ENCODE results near the gene SULT1C3. TPM values are rescaled to one million over a fixed set of nuclear protein-coding genes. Genes with fewer than 3 reads are reported as not detected.

SULT1C3 gene
- total and polyA plus RNA-seq, 2 of the 13 experiments (the other 11 are each of a cell fraction or from before 2014, with no cell fraction given) = not detected

DNA sequence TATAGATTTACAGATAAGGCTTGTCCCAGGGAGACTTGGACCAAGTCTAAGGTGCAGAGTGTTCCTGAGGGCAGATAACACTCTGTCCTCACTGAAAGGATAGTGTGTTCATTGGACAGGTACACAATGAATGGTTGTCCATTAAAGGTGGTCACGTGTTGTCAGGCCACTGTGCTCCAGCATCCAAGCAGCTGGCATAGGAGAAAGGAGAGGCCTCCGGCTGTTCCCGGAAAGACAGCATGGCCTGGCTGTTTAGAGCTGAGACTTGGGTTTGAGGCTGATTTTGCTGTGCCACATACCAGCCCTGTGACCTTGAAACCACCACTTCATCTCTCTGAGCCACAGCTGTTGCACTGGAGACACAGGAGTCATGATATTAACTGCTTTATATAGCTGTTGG lies 19.6 kb upstream of the SULT1C3 start:
- H3K9ac ChIP-seq (ENCODE audit: insufficient read depth, low read depth, low read length) = no peak overlapping the region
- H3K4me1 ChIP-seq (ENCODE audit: insufficient read depth, low read length) = peaks cover 22% of the 10 kb centered on the region
- H4K20me1 ChIP-seq (ENCODE audit: insufficient read depth, low read length) = no peaks in the 10 kb centered on the region
- H3K36me3 ChIP-seq (replicated peaks in 1 of 2; ENCODE audit: control insufficient read depth in 1 of 2, insufficient read depth in 2 of 2, low read length in 2 of 2) = no peaks in the 10 kb centered on the region
- in situ Hi-C loops (cut with HindIII; ENCODE audit: extremely low pct_ligation_motif_present, low pct_unique_long_range_greater_than_20kb) = loop anchor here (25.0 kb wide), 1 partner anchor 367 kb away; no protein-coding TSS in a partner anchor
- no TSS peak for BruUV-seq (replicated peaks)
- H2AFZ ChIP-seq (ENCODE audit: low read length) = no peak overlapping the region
- intact Hi-C loops (cut with micrococcal nuclease; ENCODE audit: unreplicated experiment) = no loop called here
- TF ChIP-seq ZNF510 (CRISPR knock-in tag; IDR thresholded peaks at IDR 0.05; ENCODE audit: low read depth) (0 out of 2 replicates have a peak, but pooled peaks have one; percentile 16), HOXA3 (CRISPR knock-in tag; IDR thresholded peaks at IDR 0.05) (no peak), ZNF224 (CRISPR knock-in tag; IDR thresholded peaks at IDR 0.05) (no peak), HOXA5 (CRISPR knock-in tag; IDR thresholded peaks at IDR 0.05) (no peak), SUZ12 (IDR thresholded peaks at IDR 0.05; ENCODE audit: low read depth, low read length) (no peak)
- TF ChIP-seq, protein P1, sequence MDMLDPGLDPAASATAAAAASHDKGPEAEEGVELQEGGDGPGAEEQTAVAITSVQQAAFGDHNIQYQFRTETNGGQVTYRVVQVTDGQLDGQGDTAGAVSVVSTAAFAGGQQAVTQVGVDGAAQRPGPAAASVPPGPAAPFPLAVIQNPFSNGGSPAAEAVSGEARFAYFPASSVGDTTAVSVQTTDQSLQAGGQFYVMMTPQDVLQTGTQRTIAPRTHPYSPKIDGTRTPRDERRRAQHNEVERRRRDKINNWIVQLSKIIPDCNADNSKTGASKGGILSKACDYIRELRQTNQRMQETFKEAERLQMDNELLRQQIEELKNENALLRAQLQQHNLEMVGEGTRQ (IDR thresholded peaks at IDR 0.05; ENCODE audit: low read depth, low read length) = peak; percentile 30; the same call in 1 of the 2 replicates
- TF ChIP-seq, protein P1 (CRISPR knock-in tag; IDR thresholded peaks at IDR 0.05; ENCODE audit: borderline replicate concordance) = no peak
- TF ChIP-seq, protein P2, sequence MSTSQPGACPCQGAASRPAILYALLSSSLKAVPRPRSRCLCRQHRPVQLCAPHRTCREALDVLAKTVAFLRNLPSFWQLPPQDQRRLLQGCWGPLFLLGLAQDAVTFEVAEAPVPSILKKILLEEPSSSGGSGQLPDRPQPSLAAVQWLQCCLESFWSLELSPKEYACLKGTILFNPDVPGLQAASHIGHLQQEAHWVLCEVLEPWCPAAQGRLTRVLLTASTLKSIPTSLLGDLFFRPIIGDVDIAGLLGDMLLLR (CRISPR knock-in tag; IDR thresholded peaks at IDR 0.05) = no peak
- TF ChIP-seq, protein P3, sequence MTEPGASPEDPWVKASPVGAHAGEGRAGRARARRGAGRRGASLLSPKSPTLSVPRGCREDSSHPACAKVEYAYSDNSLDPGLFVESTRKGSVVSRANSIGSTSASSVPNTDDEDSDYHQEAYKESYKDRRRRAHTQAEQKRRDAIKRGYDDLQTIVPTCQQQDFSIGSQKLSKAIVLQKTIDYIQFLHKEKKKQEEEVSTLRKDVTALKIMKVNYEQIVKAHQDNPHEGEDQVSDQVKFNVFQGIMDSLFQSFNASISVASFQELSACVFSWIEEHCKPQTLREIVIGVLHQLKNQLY (CRISPR knock-in tag; IDR thresholded peaks at IDR 0.05) = no peak
- H3K4me3 ChIP-seq (replicated peaks in 1 of 3; ENCODE audit: insufficient read depth in 1 of 3, low read depth in 2 of 3, low read length in 3 of 3) = no peak overlapping the region
- CTCF ChIA-PET (ENCODE audit: low intra/inter-chr PET ratio, low total read pairs) = no interaction called here
- peaks cover 15% of the 10 kb centered on the region for H3K9me3 ChIP-seq (ENCODE audit: low read length)
- FAIRE-seq = no peak
- H3K27ac ChIP-seq (ENCODE audit: extremely low read length, insufficient read depth, low read length) = no peak overlapping the region
- no peak overlapping the region for H3K4me2 ChIP-seq (ENCODE audit: low read depth, low read length)
- WGBS (ENCODE audit: low lambda C conversion rate) = 84% methylated on average over 3 of the region's 3 CpGs
- no peak for ATAC-seq
- no peaks in the 10 kb centered on the region for H3K27me3 ChIP-seq (ENCODE audit: control insufficient read depth in 1 of 2, insufficient read depth in 2 of 2, low read length in 2 of 2)
- H3K79me2 ChIP-seq (ENCODE audit: insufficient read depth, low read length) = no peaks in the 10 kb centered on the region
- POLR2A ChIA-PET = no interaction called here
- DNase-seq (ENCODE audit: low spot score) = no peak

All from HepG2 (cell line).